ACC112 (cell line): ENCODE data around the gene PCGF2.

Experiments
- H2AFZ ChIP-seq: fragments of 200-600 bp; sonication (generic); one replicate; pipeline ENCODE4 v1.6.0; 2017; ENCODE audit warnings: antibody characterized with exemption, low read length; ENCODE audit not compliant: unreplicated experiment
- H3K27ac ChIP-seq: fragments of 200-600 bp; sonication (generic); 2 replicates; pipeline ENCODE4 v1.5.1; 2014; ENCODE audit warnings: low read depth, mild to moderate bottlenecking, antibody characterized with exemption, low read length, moderate library complexity
- H3K27me3 ChIP-seq: fragments of 200-600 bp; sonication (generic); 2 replicates; pipeline ENCODE4 v1.6.1; 2014; ENCODE audit warnings: mild to moderate bottlenecking, antibody characterized with exemption, low read length, moderate library complexity, mixed read lengths; ENCODE audit not compliant: insufficient read depth
- H3K36me3 ChIP-seq: fragments of 200-600 bp; sonication (generic); 2 replicates; pipeline ENCODE4 v1.6.1; 2016; ENCODE audit warnings: mild to moderate bottlenecking, antibody characterized with exemption, low read length, moderate library complexity, mixed read lengths; ENCODE audit not compliant: insufficient read depth
- H3K4me1 ChIP-seq: fragments of 200-600 bp; sonication (generic); one replicate; pipeline ENCODE4 v1.6.1; 2016; ENCODE audit warnings: low read length, mixed read lengths; ENCODE audit not compliant: insufficient read depth, unreplicated experiment, control insufficient read depth
- H3K4me3 ChIP-seq: fragments of 200-600 bp; sonication (generic); 2 replicates; pipeline ENCODE4 v1.5.1; 2014; ENCODE audit warnings: mild to moderate bottlenecking, low read depth, low read length
- H3K79me2 ChIP-seq: fragments of 200-600 bp; sonication (generic); one replicate; pipeline ENCODE4 v1.6.0; 2016; ENCODE audit warnings: low read length; ENCODE audit not compliant: control insufficient read depth, unreplicated experiment, insufficient read depth

PCGF2 gene

GRCh38 chr17:38716368-38717005 is 31.6 kb downstream of the PCGF2 start:
- H3K27me3 ChIP-seq, result no peaks in the 10 kb centered on the region
- H2AFZ ChIP-seq, result no peak overlapping the region
- peaks cover 8% of the 10 kb centered on the region; the same call in 1 of the 2 replicates for H3K36me3 ChIP-seq
- H3K27ac ChIP-seq, result no peak overlapping the region
- H3K79me2 ChIP-seq, result no peaks in the 10 kb centered on the region
- H3K4me3 ChIP-seq, result no peak overlapping the region
- H3K4me1 ChIP-seq, result no peaks in the 10 kb centered on the region

- H2AFZ ChIP-seq, result no peak overlapping the region
- no peaks in the 10 kb centered on the region for H3K4me1 ChIP-seq
- H3K4me3 ChIP-seq, result no peak overlapping the region
- H3K27me3 ChIP-seq, result no peaks in the 10 kb centered on the region
- H3K79me2 ChIP-seq, result no peaks in the 10 kb centered on the region
- H3K27ac ChIP-seq, result no peak overlapping the region
- peaks cover 8% of the 10 kb centered on the region; the same call in 1 of the 2 replicates for H3K36me3 ChIP-seq
These were observed 32.8 kb downstream of the PCGF2 start for GRCh38 chr17:38715216-38715943.

- Histone ChIP-seq H3K4me3 (no peak overlapping the region), H3K27ac (no peak overlapping the region), H3K4me1 (no peaks in the 10 kb centered on the region), H3K36me3 (peaks cover 10% of the 10 kb centered on the region; the same call in 1 of the 2 replicates), H3K27me3 (no peaks in the 10 kb centered on the region), H2AFZ (no peak overlapping the region), H3K79me2 (no peaks in the 10 kb centered on the region)
These were observed 34.6 kb downstream of the PCGF2 start for GRCh38 chr17:38713456-38714075.

GRCh38 chr17:38712593-38712992 is 35.5 kb downstream of the PCGF2 start:
- H3K79me2 ChIP-seq, result peaks cover 3% of the 10 kb centered on the region
- H3K27me3 ChIP-seq, result no peaks in the 10 kb centered on the region
- no peak overlapping the region for H2AFZ ChIP-seq
- H3K4me3 ChIP-seq, result no peak overlapping the region
- H3K27ac ChIP-seq, result no peak overlapping the region
- H3K36me3 ChIP-seq, result 0 out of 2 replicates have a peak, but pooled peaks cover 6% of the 10 kb centered on the region
- no peaks in the 10 kb centered on the region for H3K4me1 ChIP-seq

- no peak overlapping the region for H3K27ac ChIP-seq
- H3K79me2 ChIP-seq, result peaks cover 7% of the 10 kb centered on the region
- H3K36me3 ChIP-seq, result 0 out of 2 replicates have a peak, but pooled peaks cover 6% of the 10 kb centered on the region
- H3K4me1 ChIP-seq, result no peaks in the 10 kb centered on the region
- H2AFZ ChIP-seq, result no peak overlapping the region
- no peaks in the 10 kb centered on the region for H3K27me3 ChIP-seq
- no peak overlapping the region for H3K4me3 ChIP-seq
These were observed 36.2 kb downstream of the PCGF2 start for GRCh38 chr17:38711792-38712571.

- Histone ChIP-seq H2AFZ (no peak overlapping the region), H3K36me3 (0 out of 2 replicates have a peak, but pooled peaks cover 6% of the 10 kb centered on the region), H3K27me3 (no peaks in the 10 kb centered on the region), H3K4me1 (no peaks in the 10 kb centered on the region), H3K4me3 (no peak overlapping the region), H3K27ac (no peak overlapping the region), H3K79me2 (peaks cover 16% of the 10 kb centered on the region)
These were observed 37.2 kb downstream of the PCGF2 start for GRCh38 chr17:38710985-38711384.

- H3K27ac ChIP-seq, result no peak overlapping the region
- H2AFZ ChIP-seq, result no peak overlapping the region
- H3K27me3 ChIP-seq, result no peaks in the 10 kb centered on the region
- no peak overlapping the region for H3K4me3 ChIP-seq
- 0 out of 2 replicates have a peak, but pooled peaks cover 6% of the 10 kb centered on the region for H3K36me3 ChIP-seq
- peaks cover 20% of the 10 kb centered on the region for H3K79me2 ChIP-seq
- H3K4me1 ChIP-seq, result no peaks in the 10 kb centered on the region
These were observed 37.6 kb downstream of the PCGF2 start for GRCh38 chr17:38710604-38710962.

GRCh38 chr17:38709864-38710603 is 38.1 kb downstream of the PCGF2 start:
- Histone ChIP-seq H3K4me1 (no peaks in the 10 kb centered on the region), H2AFZ (no peak overlapping the region), H3K36me3 (0 out of 2 replicates have a peak, but pooled peaks cover 6% of the 10 kb centered on the region), H3K27me3 (no peaks in the 10 kb centered on the region), H3K4me3 (no peak overlapping the region), H3K27ac (no peak overlapping the region), H3K79me2 (peaks cover 22% of the 10 kb centered on the region)

GRCh38 chr17:38709104-38709820 is 38.9 kb downstream of the PCGF2 start:
- H3K4me1 ChIP-seq, result no peaks in the 10 kb centered on the region
- H3K36me3 ChIP-seq, result 0 out of 2 replicates have a peak, but pooled peaks cover 6% of the 10 kb centered on the region
- H3K27me3 ChIP-seq, result no peaks in the 10 kb centered on the region
- no peak overlapping the region for H3K27ac ChIP-seq
- no peak overlapping the region for H3K4me3 ChIP-seq
- H2AFZ ChIP-seq, result no peak overlapping the region
- H3K79me2 ChIP-seq, result peaks cover 27% of the 10 kb centered on the region
